ENCODE results near the gene SLC39A11.

DNA sequence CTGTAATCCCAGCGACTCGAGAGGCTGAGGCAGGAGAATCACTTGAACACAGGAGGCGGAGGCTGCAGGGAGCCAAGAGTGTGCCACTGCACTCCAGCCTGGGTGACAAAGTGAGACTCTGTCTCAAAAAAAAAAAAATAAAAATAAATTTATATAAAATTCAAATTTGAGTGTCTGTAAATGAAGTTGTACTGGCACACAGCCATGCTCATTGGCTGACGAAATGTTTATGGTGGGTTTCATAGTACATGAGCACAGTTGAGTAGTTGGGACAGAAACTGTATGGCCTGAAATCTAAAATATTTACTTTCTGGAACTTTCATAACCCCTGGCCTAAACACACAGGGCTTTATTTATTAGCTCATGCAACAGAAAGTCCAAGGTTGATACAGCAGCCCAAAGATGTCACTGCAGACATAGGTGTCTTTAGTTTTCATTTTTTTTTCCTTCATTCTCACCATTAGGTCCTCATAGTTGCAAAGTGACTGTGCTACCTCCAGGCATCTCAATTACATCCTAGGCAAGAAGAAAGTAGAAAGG is 355.3 kb downstream of the SLC39A11 start:
- TF ChIP-seq GRHL2 (CRISPR knock-in tag; IDR thresholded peaks at IDR 0.05; ENCODE audit: insufficient replicate concordance, severe bottlenecking): no peak
- TF ChIP-seq, protein P1, sequence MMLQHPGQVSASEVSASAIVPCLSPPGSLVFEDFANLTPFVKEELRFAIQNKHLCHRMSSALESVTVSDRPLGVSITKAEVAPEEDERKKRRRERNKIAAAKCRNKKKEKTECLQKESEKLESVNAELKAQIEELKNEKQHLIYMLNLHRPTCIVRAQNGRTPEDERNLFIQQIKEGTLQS (CRISPR knock-in tag; conservative IDR thresholded peaks at IDR 0.05): no peak
